WTC11 (cell line): ENCODE results near the gene ZFP36L2. TPM values are rescaled to one million over a fixed set of nuclear protein-coding genes. Genes with fewer than 3 reads are reported as not detected.

Source experiments
- ATAC-seq: fragments of 200-7000 bp; cut with Tn5 transposase; 2 replicates; pipeline ENCODE4 v1.10.0; 2021; ENCODE audit warnings: mild to moderate bottlenecking, moderate library complexity
- CTCF ChIA-PET: fragments of 300-600 bp; sonication (Branson Sonifier 250); formaldehyde crosslinking; loops from one replicate; lab custom pipeline; 2021; ENCODE audit warnings: antibody characterized with exemption; lab: Charles Lee
- POLR2A ChIA-PET: fragments of 350-600 bp; sonication (Branson Sonifier 250); formaldehyde crosslinking; loops from one replicate; lab custom pipeline; 2021; ENCODE audit warnings: antibody characterized with exemption; lab: Charles Lee
- DNase-seq: peaks from one replicate; pipeline ENCODE4 v3.0.0; 2021; ENCODE audit warnings: low spot score
- H3K27ac Mint-ChIP-seq: 2 replicates; pipeline ENCODE4 v1.8.0; 2021; ENCODE audit warnings: mixed read lengths
- H3K27me3 Mint-ChIP-seq: 2 replicates; pipeline ENCODE4 v1.8.0; 2021; ENCODE audit warnings: low read depth, mild to moderate bottlenecking, moderate library complexity, mixed read lengths
- H3K36me3 Mint-ChIP-seq: 2 replicates; pipeline ENCODE4 v1.8.0; 2021; ENCODE audit warnings: mixed read lengths
- H3K4me1 Mint-ChIP-seq: 2 replicates; pipeline ENCODE4 v1.8.0; 2022; ENCODE audit warnings: mixed read lengths
- H3K4me3 Mint-ChIP-seq: 2 replicates; pipeline ENCODE4 v1.8.0; 2021; ENCODE audit warnings: mild to moderate bottlenecking, moderate library complexity, mixed read lengths
- H3K9me3 Mint-ChIP-seq: 2 replicates; pipeline ENCODE4 v1.8.0; 2021; ENCODE audit warnings: mixed read lengths
- ARID4B ChIP-seq: sonication (generic); formaldehyde crosslinking; IDR thresholded peaks from 2 replicates; pipeline ENCODE4 v1.8.0; 2023; ENCODE audit warnings: missing genetic modification reagents, mild to moderate bottlenecking, borderline replicate concordance
- CREB1 ChIP-seq: sonication (generic); formaldehyde crosslinking; IDR thresholded peaks from 2 replicates; pipeline ENCODE4 v1.8.0; 2023; ENCODE audit warnings: mild to moderate bottlenecking, missing genetic modification reagents
- E2F4 ChIP-seq: sonication (generic); formaldehyde crosslinking; IDR thresholded peaks from 2 replicates; pipeline ENCODE4 v1.8.1; 2022; ENCODE audit warnings: low read depth, mild to moderate bottlenecking, moderate library complexity, missing genetic modification reagents, borderline replicate concordance
- ELF4 ChIP-seq: sonication (generic); formaldehyde crosslinking; IDR thresholded peaks from 2 replicates; pipeline ENCODE4 v1.8.1; 2022; ENCODE audit warnings: low read depth, mild to moderate bottlenecking, moderate library complexity, missing genetic modification reagents
- EMX1 ChIP-seq: fragments of 250-450 bp; sonication (Bioruptor Pico); IDR thresholded peaks from 2 replicates; pipeline ENCODE4 v1.8.0; 2021; ENCODE audit warnings: mild to moderate bottlenecking
- FOXP1 ChIP-seq: sonication (generic); formaldehyde crosslinking; IDR thresholded peaks from 2 replicates; pipeline ENCODE4 v1.8.0; 2022; ENCODE audit warnings: missing genetic modification reagents, mild to moderate bottlenecking, moderate library complexity, borderline replicate concordance
- GABPB1 ChIP-seq: sonication (generic); formaldehyde crosslinking; IDR thresholded peaks from 2 replicates; pipeline ENCODE4 v1.8.1; 2023; ENCODE audit warnings: mild to moderate bottlenecking, missing genetic modification reagents
- HMGXB4 ChIP-seq: sonication (generic); formaldehyde crosslinking; IDR thresholded peaks from 2 replicates; pipeline ENCODE4 v1.8.1; 2023; ENCODE audit warnings: mild to moderate bottlenecking, moderate library complexity, missing genetic modification reagents
- NFATC4 ChIP-seq: fragments of 250-450 bp; sonication (Bioruptor Pico); IDR thresholded peaks from 2 replicates; pipeline ENCODE4 v1.9.0; 2021; ENCODE audit warnings: mild to moderate bottlenecking
- TEAD4 ChIP-seq: sonication (generic); formaldehyde crosslinking; IDR thresholded peaks from 2 replicates; pipeline ENCODE4 v1.8.0; 2022; ENCODE audit warnings: mild to moderate bottlenecking, missing genetic modification reagents
- USF2 ChIP-seq: sonication (generic); formaldehyde crosslinking; IDR thresholded peaks from 2 replicates; pipeline ENCODE4 v1.8.1; 2023; ENCODE audit warnings: mild to moderate bottlenecking, missing genetic modification reagents, moderate library complexity
- ZBTB43 ChIP-seq: sonication (generic); formaldehyde crosslinking; IDR thresholded peaks from 2 replicates; pipeline ENCODE4 v1.8.1; 2023; ENCODE audit warnings: mild to moderate bottlenecking, missing genetic modification reagents
- ZNF263 ChIP-seq: sonication (generic); formaldehyde crosslinking; IDR thresholded peaks from 2 replicates; pipeline ENCODE4 v1.8.1; 2022; ENCODE audit warnings: low read depth, mild to moderate bottlenecking, moderate library complexity, missing genetic modification reagents
- ZNF281 ChIP-seq: sonication (generic); formaldehyde crosslinking; IDR thresholded peaks from 2 replicates; pipeline ENCODE4 v1.8.0; 2023; ENCODE audit warnings: mild to moderate bottlenecking, missing genetic modification reagents
- ZNF416 ChIP-seq: fragments of 250-450 bp; sonication (Bioruptor Pico); IDR thresholded peaks from 2 replicates; pipeline ENCODE4 v1.9.0; 2021; ENCODE audit warnings: mild to moderate bottlenecking, inconsistent platforms
- ZNF423 ChIP-seq: fragments of 250-450 bp; sonication (Bioruptor Pico); IDR thresholded peaks from 2 replicates; pipeline ENCODE4 v2.1.2; 2022; ENCODE audit warnings: mild to moderate bottlenecking, moderate library complexity
- ZNF532 ChIP-seq: fragments of 250-450 bp; sonication (Bioruptor Pico); IDR thresholded peaks from 2 replicates; pipeline ENCODE4 v1.9.0; 2021; ENCODE audit warnings: mild to moderate bottlenecking, borderline replicate concordance
- total RNA-seq: library from RNA; stranded (reverse); gene quantifications from 3 replicates; pipeline ENCODE4 v1.2.3, GENCODE V29; 2021

ZFP36L2 gene
- total RNA-seq, 1 experiment from 2014 or later, result 50.4 TPM

GRCh38 chr2:43226955-43227829, 786 bp upstream of the ZFP36L2 start:
- Mint-ChIP-seq H3K4me1 (peaks cover 52% of the 10 kb centered on the region), H3K27me3 (no peaks in the 10 kb centered on the region), H3K4me3 (peak overlapping the region; percentile 76), H3K27ac (peak overlapping the region; percentile 60; the same call in 1 of the 2 replicates), H3K9me3 (no peaks in the 10 kb centered on the region), H3K36me3 (peaks cover 15% of the 10 kb centered on the region)
- ATAC-seq (peak; percentile 30), DNase-seq (peak; percentile 81)
- CTCF ChIA-PET, result interaction anchor here (0.6 to 5.1 kb wide), 32 partner anchors 9 to 302 kb away, joined by 3 to 31 read pairs (median 4); no protein-coding TSS in a partner anchor
- POLR2A ChIA-PET, result interaction anchor here (0.6 to 2.3 kb wide), 10 partner anchors 8 to 143 kb away, joined by 3 to 12 read pairs (median 4); no protein-coding TSS in a partner anchor
- no peak for TF ChIP-seq E2F4 (CRISPR knock-in tag)
- peak; percentile 47; the same call in 1 of the 2 replicates for TF ChIP-seq ZBTB43 (CRISPR knock-in tag)
- 0 out of 2 replicates have a peak, but pooled peaks have one; percentile 14 for TF ChIP-seq NFATC4 (CRISPR knock-in tag)
- TF ChIP-seq TEAD4 (CRISPR knock-in tag), result 0 out of 2 replicates have a peak, but pooled peaks have one; percentile 21
- no peak for TF ChIP-seq EMX1 (CRISPR knock-in tag)
- 0 out of 2 replicates have a peak, but pooled peaks have one; percentile 38 for TF ChIP-seq ZNF281
- TF ChIP-seq HMGXB4 (CRISPR knock-in tag), result peak; percentile 95
- TF ChIP-seq USF2 (CRISPR knock-in tag), result peak; percentile 22
- no peak for TF ChIP-seq ELF4 (CRISPR knock-in tag)
- TF ChIP-seq ZNF423 (CRISPR knock-in tag), result peak; percentile 29; the same call in 1 of the 2 replicates
- peak; percentile 48; the same call in 1 of the 2 replicates for TF ChIP-seq GABPB1 (CRISPR knock-in tag)
- TF ChIP-seq FOXP1, result peak; percentile 28; the same call in 1 of the 2 replicates
- no peak for TF ChIP-seq ZNF263 (CRISPR knock-in tag)
- TF ChIP-seq ZNF416, result 0 out of 2 replicates have a peak, but pooled peaks have one; percentile 10
- no peak for TF ChIP-seq CREB1 (CRISPR knock-in tag)
- TF ChIP-seq ARID4B (CRISPR knock-in tag), result peak; percentile 53; the same call in 1 of the 2 replicates
- 0 out of 2 replicates have a peak, but pooled peaks have one; percentile 9 for TF ChIP-seq ZNF532 (CRISPR knock-in tag)
